Measurements from ENCODE around the gene AMFR.

AMFR gene

GRCh38 chr16:56425439-56425832 is at the start of gene AMFR:
Gene AMFR, minus strand, starts transcription at chr16:56425545. Its CDS starts 218 bp downstream, at chr16:56425327.
- DNase-seq (ENCODE audit: low read depth in 2 of 2), result peak; percentile 46 to 47

GRCh38 chr16:56470666-56471065 is 45.3 kb upstream of the AMFR start:
- no peak for DNase-seq (ENCODE audit: low read depth in 2 of 2)

GRCh38 chr16:56470232-56470631 is 44.9 kb upstream of the AMFR start:
- no peak for DNase-seq (ENCODE audit: low read depth in 2 of 2)

- no peak for DNase-seq (ENCODE audit: low read depth in 2 of 2)
These were observed 44.4 kb upstream of the AMFR start for GRCh38 chr16:56469748-56470147.

GRCh38 chr16:56468800-56469199 is 43.5 kb upstream of the AMFR start:
- DNase-seq (ENCODE audit: low read depth in 2 of 2), result no peak

- DNase-seq (ENCODE audit: low read depth in 2 of 2), result no peak
These were observed 41.0 kb upstream of the AMFR start for GRCh38 chr16:56466344-56466743.

GRCh38 chr16:56463153-56463552 is 37.8 kb upstream of the AMFR start:
- no peak for DNase-seq (ENCODE audit: low read depth in 2 of 2)

- no peak for DNase-seq (ENCODE audit: low read depth in 2 of 2)
These were observed 36.9 kb upstream of the AMFR start for GRCh38 chr16:56462064-56462796.

GRCh38 chr16:56460101-56460500 is 34.8 kb upstream of the AMFR start:
- no peak for DNase-seq (ENCODE audit: low read depth in 2 of 2)

- DNase-seq (ENCODE audit: low read depth in 2 of 2), result no peak
These were observed 32.7 kb upstream of the AMFR start for GRCh38 chr16:56457927-56458470.

- DNase-seq (ENCODE audit: low read depth in 2 of 2), result peak in 1 of 2 donors; percentile 5
These were observed 26.7 kb upstream of the AMFR start for GRCh38 chr16:56451753-56452689.

GRCh38 chr16:56450986-56451752 is 25.8 kb upstream of the AMFR start, which contains the start of the genes NUDT21 and OGFOD1:
Gene NUDT21, minus strand, starts transcription at chr16:56451332. Its CDS starts 130 bp downstream, at chr16:56451202.
Gene OGFOD1, plus strand, starts transcription at chr16:56451554. Its CDS starts 59 bp downstream, at chr16:56451613.
- peak; percentile 76 to 86 for DNase-seq (ENCODE audit: low read depth in 2 of 2)

- DNase-seq (ENCODE audit: low read depth in 2 of 2), result peak in 1 of 2 donors; percentile 33
These were observed 25.1 kb upstream of the AMFR start for GRCh38 chr16:56450275-56450985.

GRCh38 chr16:56448005-56448404 is 22.7 kb upstream of the AMFR start:
- DNase-seq (ENCODE audit: low read depth in 2 of 2), result no peak

GRCh38 chr16:56447286-56447685 is 21.9 kb upstream of the AMFR start:
- no peak for DNase-seq (ENCODE audit: low read depth in 2 of 2)

GRCh38 chr16:56438038-56438437 is 12.7 kb upstream of the AMFR start:
- DNase-seq (ENCODE audit: low read depth in 2 of 2), result no peak

GRCh38 chr16:56436258-56436657 is 10.9 kb upstream of the AMFR start:
- DNase-seq (ENCODE audit: low read depth in 2 of 2), result no peak

GRCh38 chr16:56428091-56428490 is 2.7 kb upstream of the AMFR start:
- DNase-seq (ENCODE audit: low read depth in 2 of 2), result no peak

GRCh38 chr16:56426585-56426984 is 1.2 kb upstream of the AMFR start:
- DNase-seq (ENCODE audit: low read depth in 2 of 2), result no peak

- peak; percentile 6 to 12 for DNase-seq (ENCODE audit: low read depth in 2 of 2)
These were observed 430 bp downstream of the AMFR start for GRCh38 chr16:56424791-56425438.

Measured in activated CD4-positive, alpha-beta T cell treated with anti-CD3 and anti-CD28 coated beads for 24 hours (primary cell).